Measurements from ENCODE around the gene MMP24. TPM values are rescaled to one million over a fixed set of nuclear protein-coding genes. Genes with fewer than 3 reads are reported as not detected.

MMP24 gene
- total and polyA plus RNA-seq, 2 of the 13 experiments (the other 11 are each of a cell fraction or from before 2014, with no cell fraction given), result 0.29 to 0.35 TPM

DNA sequence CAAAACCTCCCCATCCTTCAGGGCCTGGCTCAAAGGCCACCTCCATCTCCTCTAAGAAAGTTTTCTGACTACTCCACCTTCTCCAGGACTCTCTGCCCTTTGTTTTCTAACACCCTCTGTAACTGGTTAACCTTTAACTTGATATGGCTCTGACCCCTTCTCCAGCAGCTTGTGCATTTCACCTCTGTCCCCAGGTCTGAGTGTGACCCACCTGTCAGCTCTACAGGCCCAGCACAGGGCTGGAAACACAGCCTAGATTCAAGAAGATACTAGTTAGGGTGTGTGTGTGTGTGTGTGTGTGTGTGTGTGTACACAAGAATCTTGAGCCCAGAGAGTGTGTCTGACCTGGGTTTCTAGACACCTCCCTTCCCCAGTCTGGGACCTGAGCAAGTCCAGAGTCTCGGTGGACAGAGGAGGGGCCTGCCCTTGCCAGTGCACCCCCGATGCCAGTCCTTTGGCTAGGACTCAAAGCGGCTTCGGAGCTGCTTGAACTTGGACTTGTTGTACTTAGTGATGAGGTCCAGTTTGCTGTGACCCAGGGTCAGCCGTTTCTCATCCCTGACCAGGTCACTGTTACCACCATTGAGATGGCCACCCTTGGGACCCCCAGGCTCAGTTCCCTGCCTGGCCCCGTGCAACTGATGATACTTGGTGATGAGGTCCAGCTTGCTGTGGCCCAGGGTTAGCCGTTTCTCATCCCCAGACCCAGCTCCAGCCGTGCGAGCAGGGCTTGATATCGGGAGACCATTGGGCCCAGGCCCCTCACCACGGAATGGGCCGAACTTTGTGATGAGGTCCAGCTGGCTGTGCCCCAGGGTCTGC lies 59.8 kb downstream of the MMP24 start (continued):
- TF ChIP-seq, protein P1, sequence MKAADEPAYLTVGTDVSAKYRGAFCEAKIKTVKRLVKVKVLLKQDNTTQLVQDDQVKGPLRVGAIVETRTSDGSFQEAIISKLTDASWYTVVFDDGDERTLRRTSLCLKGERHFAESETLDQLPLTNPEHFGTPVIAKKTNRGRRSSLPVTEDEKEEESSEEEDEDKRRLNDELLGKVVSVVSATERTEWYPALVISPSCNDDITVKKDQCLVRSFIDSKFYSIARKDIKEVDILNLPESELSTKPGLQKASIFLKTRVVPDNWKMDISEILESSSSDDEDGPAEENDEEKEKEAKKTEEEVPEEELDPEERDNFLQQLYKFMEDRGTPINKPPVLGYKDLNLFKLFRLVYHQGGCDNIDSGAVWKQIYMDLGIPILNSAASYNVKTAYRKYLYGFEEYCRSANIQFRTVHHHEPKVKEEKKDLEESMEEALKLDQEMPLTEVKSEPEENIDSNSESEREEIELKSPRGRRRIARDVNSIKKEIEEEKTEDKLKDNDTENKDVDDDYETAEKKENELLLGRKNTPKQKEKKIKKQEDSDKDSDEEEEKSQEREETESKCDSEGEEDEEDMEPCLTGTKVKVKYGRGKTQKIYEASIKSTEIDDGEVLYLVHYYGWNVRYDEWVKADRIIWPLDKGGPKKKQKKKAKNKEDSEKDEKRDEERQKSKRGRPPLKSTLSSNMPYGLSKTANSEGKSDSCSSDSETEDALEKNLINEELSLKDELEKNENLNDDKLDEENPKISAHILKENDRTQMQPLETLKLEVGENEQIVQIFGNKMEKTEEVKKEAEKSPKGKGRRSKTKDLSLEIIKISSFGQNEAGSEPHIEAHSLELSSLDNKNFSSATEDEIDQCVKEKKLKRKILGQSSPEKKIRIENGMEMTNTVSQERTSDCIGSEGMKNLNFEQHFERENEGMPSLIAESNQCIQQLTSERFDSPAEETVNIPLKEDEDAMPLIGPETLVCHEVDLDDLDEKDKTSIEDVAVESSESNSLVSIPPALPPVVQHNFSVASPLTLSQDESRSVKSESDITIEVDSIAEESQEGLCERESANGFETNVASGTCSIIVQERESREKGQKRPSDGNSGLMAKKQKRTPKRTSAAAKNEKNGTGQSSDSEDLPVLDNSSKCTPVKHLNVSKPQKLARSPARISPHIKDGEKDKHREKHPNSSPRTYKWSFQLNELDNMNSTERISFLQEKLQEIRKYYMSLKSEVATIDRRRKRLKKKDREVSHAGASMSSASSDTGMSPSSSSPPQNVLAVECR (CRISPR knock-in tag; IDR thresholded peaks at IDR 0.05; ENCODE audit: borderline replicate concordance), result peak; percentile 85; the same call in 1 of the 2 replicates
- TF ChIP-seq KDM5A (IDR thresholded peaks at IDR 0.05; ENCODE audit: borderline replicate concordance, low read length) (no peak), TCF7 (IDR thresholded peaks at IDR 0.05; ENCODE audit: low read depth) (no peak), GATAD2A (CRISPR knock-in tag; IDR thresholded peaks at IDR 0.05) (peak; percentile 40; the same call in 1 of the 2 replicates), ZBTB1 (CRISPR knock-in tag; IDR thresholded peaks at IDR 0.05; ENCODE audit: borderline replicate concordance) (no peak), BCL6 (CRISPR knock-in tag; IDR thresholded peaks at IDR 0.05) (peak; percentile 44; the same call in 1 of the 2 replicates), ATF1 (CRISPR knock-in tag; IDR thresholded peaks at IDR 0.05) (no peak), ONECUT2 (CRISPR knock-in tag; IDR thresholded peaks at IDR 0.05) (no peak), TBP (CRISPR knock-in tag; IDR thresholded peaks at IDR 0.05) (no peak), RORA (CRISPR knock-in tag; IDR thresholded peaks at IDR 0.05) (no peak), ZNF83 (CRISPR knock-in tag; IDR thresholded peaks at IDR 0.05; ENCODE audit: borderline replicate concordance) (0 out of 2 replicates have a peak, but pooled peaks have one; percentile 18), AGO2 (optimal IDR thresholded peaks at IDR 0.05; ENCODE audit: low read depth, low read length) (no peak), KLF15 (CRISPR knock-in tag; IDR thresholded peaks at IDR 0.05; ENCODE audit: borderline replicate concordance) (no peak), GLI4 (CRISPR knock-in tag; IDR thresholded peaks at IDR 0.05; ENCODE audit: borderline replicate concordance) (no peak), NFKBIZ (CRISPR knock-in tag; IDR thresholded peaks at IDR 0.05) (peak; percentile 14; the same call in 1 of the 2 replicates), SOX13 (IDR thresholded peaks at IDR 0.05) (peak; percentile 18; the same call in 1 of the 2 replicates), SOX13 (CRISPR knock-in tag; conservative IDR thresholded peaks at IDR 0.05 in 1 of 2, IDR thresholded peaks at IDR 0.05 in 1 of 2) (peak in 1 of 2 experiments; percentile 58; a peak in 3 of 4 replicates), DNMT1 (CRISPR knock-in tag; IDR thresholded peaks at IDR 0.05) (0 out of 2 replicates have a peak, but pooled peaks have one; percentile 83), SSRP1 (CRISPR knock-in tag; IDR thresholded peaks at IDR 0.05) (peak; percentile 97), ZNF180 (CRISPR knock-in tag; IDR thresholded peaks at IDR 0.05; ENCODE audit: borderline replicate concordance, low read depth) (no peak), ZNF672 (CRISPR knock-in tag; IDR thresholded peaks at IDR 0.05) (no peak), ERF (CRISPR knock-in tag; IDR thresholded peaks at IDR 0.05) (peak; percentile 58), ESRRA (CRISPR knock-in tag; IDR thresholded peaks at IDR 0.05; ENCODE audit: low read depth) (peak; percentile 35; the same call in 1 of the 2 replicates), FOXP1 (IDR thresholded peaks at IDR 0.05) (no peak), FOXP1 (CRISPR knock-in tag; IDR thresholded peaks at IDR 0.05) (no peak), ZNF326 (CRISPR knock-in tag; IDR thresholded peaks at IDR 0.05; ENCODE audit: borderline replicate concordance) (no peak)
- TF ChIP-seq, protein P2, sequence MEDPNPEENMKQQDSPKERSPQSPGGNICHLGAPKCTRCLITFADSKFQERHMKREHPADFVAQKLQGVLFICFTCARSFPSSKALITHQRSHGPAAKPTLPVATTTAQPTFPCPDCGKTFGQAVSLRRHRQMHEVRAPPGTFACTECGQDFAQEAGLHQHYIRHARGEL (CRISPR knock-in tag; IDR thresholded peaks at IDR 0.05), result no peak

Measured in HepG2 (cell line).